ENCODE results near the gene KCNMA1. TPM values are rescaled to one million over a fixed set of nuclear protein-coding genes. Genes with fewer than 3 reads are reported as not detected.
"Not testable (repeated sequence)": the region's sequence is repeated elsewhere in the genome, so short reads cannot be mapped to it uniquely, and the experiment has no call there.

KCNMA1 gene
- total RNA-seq, 3 donors from 2014 or later = 13.6 to 37.8 (median 15.1) TPM

DNA sequence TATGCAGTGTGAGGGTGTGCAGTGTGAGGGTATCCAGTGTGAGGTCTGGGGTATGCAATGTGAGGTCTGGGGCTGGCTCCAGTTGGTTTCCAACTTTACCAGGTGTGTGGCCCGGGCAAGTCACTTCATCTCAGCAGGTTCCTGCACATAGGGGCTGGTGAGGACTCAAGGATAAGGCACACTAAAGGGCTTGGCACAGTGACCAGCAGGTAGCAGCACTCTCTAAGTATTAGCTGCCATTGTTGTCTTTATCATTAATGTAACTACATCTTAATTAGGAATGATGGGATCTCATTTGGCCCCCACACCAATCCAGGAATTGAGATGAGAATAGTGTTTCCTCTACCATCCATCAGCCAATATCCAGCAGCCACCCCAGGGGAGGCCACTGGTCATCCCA lies 117.3 kb downstream of the KCNMA1 start:
- Histone ChIP-seq H3K4me1 (no peaks in the 10 kb centered on the region), H3K27me3 (no peaks in the 10 kb centered on the region), H3K27ac (no peak overlapping the region), H3K4me3 (no peak overlapping the region), H3K36me3 (no peaks in the 10 kb centered on the region), H3K9me3 (no peaks in the 10 kb centered on the region)
- intact Hi-C loops (cut with DNase I; ENCODE audit: low total_unique reads) = no loop called here
- TF ChIP-seq, protein P1, sequence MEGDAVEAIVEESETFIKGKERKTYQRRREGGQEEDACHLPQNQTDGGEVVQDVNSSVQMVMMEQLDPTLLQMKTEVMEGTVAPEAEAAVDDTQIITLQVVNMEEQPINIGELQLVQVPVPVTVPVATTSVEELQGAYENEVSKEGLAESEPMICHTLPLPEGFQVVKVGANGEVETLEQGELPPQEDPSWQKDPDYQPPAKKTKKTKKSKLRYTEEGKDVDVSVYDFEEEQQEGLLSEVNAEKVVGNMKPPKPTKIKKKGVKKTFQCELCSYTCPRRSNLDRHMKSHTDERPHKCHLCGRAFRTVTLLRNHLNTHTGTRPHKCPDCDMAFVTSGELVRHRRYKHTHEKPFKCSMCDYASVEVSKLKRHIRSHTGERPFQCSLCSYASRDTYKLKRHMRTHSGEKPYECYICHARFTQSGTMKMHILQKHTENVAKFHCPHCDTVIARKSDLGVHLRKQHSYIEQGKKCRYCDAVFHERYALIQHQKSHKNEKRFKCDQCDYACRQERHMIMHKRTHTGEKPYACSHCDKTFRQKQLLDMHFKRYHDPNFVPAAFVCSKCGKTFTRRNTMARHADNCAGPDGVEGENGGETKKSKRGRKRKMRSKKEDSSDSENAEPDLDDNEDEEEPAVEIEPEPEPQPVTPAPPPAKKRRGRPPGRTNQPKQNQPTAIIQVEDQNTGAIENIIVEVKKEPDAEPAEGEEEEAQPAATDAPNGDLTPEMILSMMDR (IDR thresholded peaks at IDR 0.05) = no peak
- TF ChIP-seq POLR2AphosphoS5 (IDR thresholded peaks at IDR 0.05) = no peak
- TF ChIP-seq POLR2A (IDR thresholded peaks at IDR 0.05) = no peak
- no peak for DNase-seq (ENCODE audit: low spot score in 2 of 2)

DNA sequence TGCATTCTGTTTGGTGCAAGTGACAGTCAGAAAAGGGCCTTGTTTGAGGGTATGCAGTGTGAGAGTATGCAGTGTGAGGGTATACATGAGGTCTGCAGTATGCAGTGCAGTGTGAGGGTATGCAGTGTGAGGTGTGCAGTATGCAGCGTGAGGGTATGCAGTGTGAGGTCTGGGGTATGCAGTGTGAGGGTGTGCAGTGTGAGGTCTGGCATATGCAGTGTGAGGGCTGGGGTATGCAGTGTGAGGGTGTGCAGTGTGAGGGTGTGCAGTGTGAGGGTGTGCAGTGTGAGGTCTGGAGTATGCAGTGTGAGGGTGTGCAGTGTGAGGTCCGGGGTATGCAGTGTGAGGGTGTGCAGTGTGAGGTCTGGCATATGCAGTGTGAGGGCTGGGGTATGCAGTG lies 117.8 kb downstream of the KCNMA1 start:
- not testable (repeated sequence) for DNase-seq (ENCODE audit: low spot score in 2 of 2); H3K27me3 ChIP-seq; H3K4me1 ChIP-seq; H3K36me3 ChIP-seq; H3K27ac ChIP-seq; H3K4me3 ChIP-seq; H3K9me3 ChIP-seq
- intact Hi-C loops (cut with DNase I; ENCODE audit: low total_unique reads) = loop anchor here (1.0 kb wide), 1 partner anchor 24 kb away; no protein-coding TSS in a partner anchor

DNA sequence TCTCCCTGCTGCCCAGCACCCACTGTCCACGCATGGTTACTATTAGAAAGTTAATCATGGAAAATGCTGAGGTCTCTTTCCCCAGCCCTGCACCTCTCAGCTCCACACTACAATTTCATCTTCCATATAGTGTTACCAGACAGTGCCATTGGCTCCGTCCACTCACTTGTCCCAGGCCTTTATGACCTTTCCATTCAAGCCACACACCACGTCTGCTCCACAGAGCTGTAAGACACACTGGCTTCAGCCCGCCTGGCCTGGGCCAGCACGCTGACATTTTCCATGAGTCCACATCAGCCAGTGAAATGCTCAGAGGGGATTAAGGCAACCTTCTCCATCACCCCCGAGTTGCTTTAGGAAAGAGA lies 118.7 kb downstream of the KCNMA1 start:
- Histone ChIP-seq H3K27me3 (no peaks in the 10 kb centered on the region), H3K4me1 (no peaks in the 10 kb centered on the region), H3K4me3 (no peak overlapping the region), H3K9me3 (no peaks in the 10 kb centered on the region), H3K36me3 (no peaks in the 10 kb centered on the region), H3K27ac (no peak overlapping the region)
- intact Hi-C loops (cut with DNase I; ENCODE audit: low total_unique reads) = loop anchor here (1.0 kb wide), 1 partner anchor 24 kb away; no protein-coding TSS in a partner anchor
- no peak for TF ChIP-seq POLR2AphosphoS5 (IDR thresholded peaks at IDR 0.05)
- no peak for TF ChIP-seq POLR2A (IDR thresholded peaks at IDR 0.05)
- TF ChIP-seq, protein P1 (IDR thresholded peaks at IDR 0.05) = no peak
- DNase-seq (ENCODE audit: low spot score in 2 of 2) = no peak

DNA sequence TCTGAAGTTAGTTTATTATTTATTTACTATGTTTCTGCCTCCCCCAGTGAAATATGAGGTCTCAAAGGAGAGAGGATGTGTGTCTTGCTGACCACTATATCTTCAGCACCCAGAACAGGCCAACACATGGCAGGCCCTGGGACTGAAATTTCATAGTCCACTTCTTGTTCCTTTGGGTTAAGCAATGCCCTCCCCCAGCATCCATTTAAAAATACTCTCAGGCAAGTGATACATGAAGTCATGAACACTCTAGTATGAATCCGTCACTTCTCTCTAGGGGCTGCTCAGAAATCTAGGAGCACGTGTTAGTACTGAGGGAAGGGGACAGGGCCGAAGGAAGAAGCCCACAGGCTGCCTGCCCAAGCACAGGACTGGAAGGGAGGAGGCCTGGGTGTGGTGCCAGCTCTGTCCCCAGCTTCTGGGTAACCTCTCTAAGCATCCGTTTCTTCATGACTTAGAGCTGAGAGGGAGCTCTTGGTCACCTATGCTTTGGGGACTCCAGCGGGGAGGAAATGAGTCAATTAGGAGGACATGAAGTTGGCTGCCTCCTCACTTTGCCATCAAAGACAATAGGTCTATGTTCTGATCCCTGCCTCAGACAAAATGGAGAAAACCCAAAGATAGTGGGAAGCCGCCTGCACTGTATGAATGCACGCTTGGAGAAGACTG lies 119.2 kb downstream of the KCNMA1 start:
- no peak overlapping the region for H3K27ac ChIP-seq
- no peak for DNase-seq (ENCODE audit: low spot score in 2 of 2)
- no peaks in the 10 kb centered on the region for H3K27me3 ChIP-seq
- H3K9me3 ChIP-seq = no peaks in the 10 kb centered on the region
- TF ChIP-seq, protein P1 (IDR thresholded peaks at IDR 0.05) = no peak
- TF ChIP-seq POLR2A (IDR thresholded peaks at IDR 0.05) (no peak), POLR2AphosphoS5 (IDR thresholded peaks at IDR 0.05) (no peak)
- intact Hi-C loops (cut with DNase I; ENCODE audit: low total_unique reads) = no loop called here
- no peaks in the 10 kb centered on the region for H3K4me1 ChIP-seq
- H3K36me3 ChIP-seq = no peaks in the 10 kb centered on the region
- no peak overlapping the region for H3K4me3 ChIP-seq

DNA sequence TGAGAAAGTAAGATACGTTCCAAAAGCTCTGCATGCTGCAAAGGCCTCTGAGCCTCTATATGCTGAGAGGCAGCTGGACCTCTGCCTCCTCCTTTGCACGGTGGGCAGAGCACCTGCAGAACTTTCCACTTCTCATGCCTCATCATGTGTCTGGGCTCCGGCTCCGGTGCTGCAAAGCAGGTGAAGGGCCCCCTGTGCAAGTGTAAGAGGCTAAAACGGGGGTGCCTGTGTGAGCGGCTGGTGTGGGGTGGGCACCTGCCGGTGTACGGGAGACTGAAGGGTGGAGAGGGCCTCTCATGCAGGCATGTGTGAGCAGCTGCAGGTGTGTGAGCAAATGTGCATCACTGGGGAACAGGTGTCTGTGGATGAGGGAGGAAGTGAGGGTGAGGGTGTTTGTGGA lies 121.0 kb downstream of the KCNMA1 start:
- no peaks in the 10 kb centered on the region for H3K36me3 ChIP-seq
- no peak overlapping the region for H3K27ac ChIP-seq
- TF ChIP-seq POLR2A (IDR thresholded peaks at IDR 0.05) (no peak), POLR2AphosphoS5 (IDR thresholded peaks at IDR 0.05) (no peak)
- TF ChIP-seq, protein P1 (IDR thresholded peaks at IDR 0.05) = no peak
- no peaks in the 10 kb centered on the region for H3K4me1 ChIP-seq
- intact Hi-C loops (cut with DNase I; ENCODE audit: low total_unique reads) = no loop called here
- no peak overlapping the region for H3K4me3 ChIP-seq
- no peaks in the 10 kb centered on the region for H3K9me3 ChIP-seq
- no peak for DNase-seq (ENCODE audit: low spot score in 2 of 2)
- no peaks in the 10 kb centered on the region for H3K27me3 ChIP-seq
